Measurements from ENCODE around the gene RHAG.
"Not testable (repeated sequence)": the region's sequence is repeated elsewhere in the genome, so short reads cannot be mapped to it uniquely, and the experiment has no call there.

Gene RHAG

DNA sequence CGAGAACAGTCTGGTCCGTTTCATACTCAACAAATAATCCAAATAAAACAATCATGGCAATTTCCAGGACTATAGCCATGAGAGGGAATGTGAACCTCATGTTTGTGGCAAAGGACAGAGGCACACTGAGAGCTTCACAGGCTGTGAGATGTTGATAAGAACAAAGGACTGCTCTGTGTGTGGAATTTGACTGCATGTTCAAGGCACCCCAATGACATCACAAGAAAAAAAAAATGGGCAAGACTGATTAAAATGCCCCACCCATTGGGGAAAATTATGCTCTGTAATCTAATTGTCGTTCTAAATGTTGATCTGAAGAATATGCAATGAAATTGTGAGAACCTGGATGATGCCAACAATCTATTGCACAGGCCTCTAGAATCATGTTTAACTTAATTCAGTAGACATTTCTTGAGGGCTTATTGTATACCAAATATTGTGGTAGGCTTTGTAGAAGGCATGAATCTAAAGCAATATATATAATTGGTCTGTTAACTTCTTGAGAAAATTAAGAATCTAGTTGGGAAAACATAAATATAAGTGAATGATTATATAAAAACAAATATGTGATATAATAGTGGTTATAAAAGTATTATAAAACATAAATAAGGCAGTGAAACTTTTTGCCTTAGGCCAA, at the start of gene RHAG:
Gene RHAG (minus strand): TSS at position 127 of the 637 bp plus-strand sequence. CDS start 27 bp downstream, at position 100.
- Mint-ChIP-seq H3K36me3 (ENCODE audit: low read depth) (no peaks in the 10 kb centered on the region), H3K4me3 (no peak within 1 kb of the TSS), H3K4me1 (no peaks in the 10 kb centered on the region), H3K27me3 (no peaks in the 10 kb centered on the region), H3K27ac (no peak within 1 kb of the TSS), H3K9me3 (peaks cover 4% of the 10 kb centered on the region)
- no peak for ATAC-seq
- no peak for DNase-seq

DNA sequence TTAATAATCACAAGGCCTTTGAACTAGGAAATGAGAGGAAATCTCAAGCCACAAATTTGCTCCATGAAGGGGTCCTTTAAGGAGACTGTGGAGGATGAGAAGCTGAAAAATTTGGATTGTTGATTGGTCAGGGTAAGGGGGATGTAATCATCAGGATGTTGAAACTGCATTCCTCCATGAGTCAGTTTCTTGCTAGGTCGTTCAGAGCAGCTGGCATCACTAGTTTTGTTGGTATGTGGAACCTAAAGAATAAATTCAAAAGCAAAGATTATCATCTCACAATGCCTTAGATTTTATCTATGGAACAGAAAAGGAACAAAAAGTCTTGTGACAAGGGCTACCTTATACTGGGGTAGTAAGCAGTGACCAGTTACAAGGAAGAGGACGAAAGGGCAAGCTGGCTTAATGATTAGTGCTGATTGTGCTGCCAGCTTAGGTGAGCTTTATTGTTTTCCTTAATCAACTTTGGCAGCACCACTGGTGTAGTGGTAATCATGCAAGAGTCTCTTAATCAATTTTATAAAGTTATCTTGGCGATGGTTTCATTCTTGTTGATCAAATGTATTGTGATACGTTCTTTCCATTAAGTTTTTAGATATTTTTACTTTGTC, 40.1 kb upstream of the RHAG start:
- Mint-ChIP-seq H3K36me3 (ENCODE audit: low read depth) (no peaks in the 10 kb centered on the region), H3K9me3 (peaks cover 4% of the 10 kb centered on the region), H3K4me3 (no peak overlapping the region), H3K4me1 (no peaks in the 10 kb centered on the region), H3K27me3 (no peaks in the 10 kb centered on the region), H3K27ac (no peak overlapping the region)
- no peak for ATAC-seq
- DNase-seq, result no peak

DNA sequence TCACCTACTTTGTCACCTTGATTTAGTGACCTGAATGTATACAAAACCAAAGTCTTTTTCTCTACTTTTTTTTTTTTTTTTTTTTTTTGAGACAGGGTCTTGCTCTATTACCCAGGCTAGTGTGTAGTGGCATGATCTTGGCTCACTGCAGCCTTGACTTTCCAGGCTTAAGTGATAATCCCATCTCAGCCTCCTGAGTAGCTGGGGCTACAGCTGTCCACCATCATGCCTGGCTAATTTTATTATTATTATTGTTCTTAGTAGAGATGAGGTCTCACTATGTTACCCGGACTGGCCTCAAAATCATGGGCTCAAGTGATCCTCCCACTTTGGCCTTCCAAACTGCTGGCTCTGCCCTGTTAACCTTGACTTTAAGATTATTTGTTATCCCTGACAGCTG, 39.2 kb upstream of the RHAG start:
- no peaks in the 10 kb centered on the region for H3K27me3 Mint-ChIP-seq
- ATAC-seq, result no peak
- H3K27ac Mint-ChIP-seq, result no peak overlapping the region
- H3K9me3 Mint-ChIP-seq, result peaks cover 9% of the 10 kb centered on the region
- no peak overlapping the region for H3K4me3 Mint-ChIP-seq
- no peaks in the 10 kb centered on the region for H3K4me1 Mint-ChIP-seq
- H3K36me3 Mint-ChIP-seq (ENCODE audit: low read depth), result no peaks in the 10 kb centered on the region
- DNase-seq, result no peak

DNA sequence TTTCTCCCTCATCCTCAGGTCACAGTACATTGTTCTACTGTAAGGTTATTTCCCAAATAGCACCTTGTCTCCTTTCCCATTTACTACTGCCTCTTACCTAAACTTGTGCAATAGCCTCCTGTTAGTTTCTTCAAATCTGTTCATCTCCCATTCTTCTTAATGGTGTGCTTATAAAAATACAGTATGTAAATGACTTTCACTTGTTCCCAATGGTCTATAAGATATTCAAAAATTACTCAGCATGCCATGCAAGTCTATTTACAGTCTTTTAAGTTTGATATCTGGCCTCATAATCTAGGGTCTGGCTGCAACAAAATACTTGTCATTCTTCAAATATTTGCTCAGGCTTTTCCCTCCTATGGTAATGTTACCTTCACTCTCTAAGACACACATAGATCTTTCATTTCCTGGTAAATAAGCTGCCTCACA, 31.5 kb upstream of the RHAG start:
- H3K9me3 Mint-ChIP-seq, result peaks cover 9% of the 10 kb centered on the region
- no peaks in the 10 kb centered on the region for H3K36me3 Mint-ChIP-seq (ENCODE audit: low read depth)
- no peaks in the 10 kb centered on the region for H3K4me1 Mint-ChIP-seq
- no peak overlapping the region for H3K27ac Mint-ChIP-seq
- no peak overlapping the region for H3K4me3 Mint-ChIP-seq
- ATAC-seq (no peak), DNase-seq (no peak)
- H3K27me3 Mint-ChIP-seq, result no peaks in the 10 kb centered on the region

DNA sequence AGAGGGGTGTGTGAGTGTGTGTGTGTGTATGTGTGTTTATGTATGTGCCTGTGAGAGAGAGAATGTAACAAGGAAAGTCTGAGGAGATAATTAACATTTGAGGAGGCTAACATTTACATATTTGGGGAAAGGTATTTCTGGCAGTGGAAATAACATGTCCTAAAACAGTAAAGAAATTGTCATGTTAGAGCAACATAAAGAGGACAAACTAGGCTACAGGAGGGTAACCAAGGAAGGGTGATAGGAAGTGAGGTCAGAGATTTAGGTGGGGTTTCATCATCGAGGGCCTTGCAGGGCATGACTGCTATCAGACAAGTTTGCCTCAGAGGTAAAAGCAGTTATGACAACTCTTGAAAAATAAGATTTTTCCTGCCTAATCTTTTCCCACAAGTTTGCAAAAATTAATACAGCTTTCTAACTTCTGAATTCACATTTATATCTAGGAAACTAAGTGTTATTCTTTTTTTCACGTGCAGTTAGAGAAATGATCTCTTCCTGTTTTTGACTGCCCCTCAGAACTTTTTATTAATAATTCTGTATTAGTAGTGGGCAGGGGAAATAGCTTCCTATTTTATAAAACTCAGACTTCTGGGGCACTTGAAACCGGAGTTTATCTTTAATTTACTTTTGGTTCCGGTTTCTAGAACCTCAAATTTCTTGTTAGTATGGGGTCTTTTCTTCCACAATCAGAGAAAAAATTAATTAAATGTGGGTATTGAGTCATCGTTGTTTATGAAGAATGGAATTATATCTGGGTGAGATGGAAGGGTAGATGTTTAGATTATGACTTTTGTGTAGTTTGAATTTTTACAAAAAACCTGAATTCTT, 30.5 kb upstream of the RHAG start:
- Mint-ChIP-seq H3K36me3 (ENCODE audit: low read depth) (no peaks in the 10 kb centered on the region), H3K4me1 (no peaks in the 10 kb centered on the region)

DNA sequence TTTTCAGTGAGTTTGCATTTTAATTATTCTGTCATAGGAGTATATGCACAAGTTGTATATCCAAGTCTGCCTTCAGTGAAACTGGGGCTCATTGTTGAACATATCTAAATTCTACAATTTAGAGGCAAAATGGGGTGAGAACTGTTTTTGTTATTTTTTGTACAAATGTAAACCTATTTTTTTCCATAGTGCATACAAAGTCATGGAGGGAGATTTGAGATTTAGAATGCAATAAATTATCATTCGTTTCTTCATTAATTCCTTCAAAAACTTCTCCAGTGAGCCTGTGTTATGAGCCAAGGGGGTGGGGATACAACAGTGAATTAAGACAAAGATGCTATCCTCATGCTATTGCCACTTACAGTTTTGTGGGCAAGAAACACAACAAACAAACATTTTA, 29.8 kb upstream of the RHAG start:
- peaks cover 7% of the 10 kb centered on the region for H3K9me3 Mint-ChIP-seq
- no peak for ATAC-seq
- DNase-seq, result no peak
- H3K36me3 Mint-ChIP-seq (ENCODE audit: low read depth), result no peaks in the 10 kb centered on the region
- no peak overlapping the region for H3K27ac Mint-ChIP-seq
- no peaks in the 10 kb centered on the region for H3K27me3 Mint-ChIP-seq
- H3K4me3 Mint-ChIP-seq, result no peak overlapping the region
- H3K4me1 Mint-ChIP-seq, result no peaks in the 10 kb centered on the region

More for the DNA sequence above, 30.5 kb upstream of the RHAG start:
- DNase-seq (no peak), ATAC-seq (no peak)
- Mint-ChIP-seq H3K4me3 (no peak overlapping the region), H3K9me3 (peaks cover 9% of the 10 kb centered on the region), H3K27ac (no peak overlapping the region), H3K27me3 (no peaks in the 10 kb centered on the region)

DNA sequence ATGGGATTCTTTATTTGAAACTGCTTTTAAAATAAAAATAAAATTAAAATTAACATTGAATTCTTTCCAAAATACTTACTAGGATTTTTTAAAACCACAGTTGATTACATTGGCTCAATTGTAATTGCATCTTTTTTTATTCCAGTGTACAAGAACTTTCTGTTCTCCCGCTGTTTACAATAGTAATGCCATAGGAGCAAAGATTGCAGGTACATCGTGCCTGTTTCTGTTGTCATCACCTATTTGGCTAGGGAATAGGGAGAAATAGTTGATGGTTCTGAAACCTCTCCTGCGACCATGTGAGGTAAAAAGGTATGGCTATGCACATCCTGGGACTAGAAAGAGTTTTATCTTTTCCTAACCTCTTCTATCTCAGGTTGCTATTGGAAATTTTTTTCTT, 28.2 kb upstream of the RHAG start:
- no peak for DNase-seq
- no peak overlapping the region for H3K27ac Mint-ChIP-seq
- no peak overlapping the region for H3K4me3 Mint-ChIP-seq
- no peaks in the 10 kb centered on the region for H3K4me1 Mint-ChIP-seq
- H3K27me3 Mint-ChIP-seq, result no peaks in the 10 kb centered on the region
- no peaks in the 10 kb centered on the region for H3K36me3 Mint-ChIP-seq (ENCODE audit: low read depth)
- H3K9me3 Mint-ChIP-seq, result peaks cover 4% of the 10 kb centered on the region
- ATAC-seq, result no peak

DNA sequence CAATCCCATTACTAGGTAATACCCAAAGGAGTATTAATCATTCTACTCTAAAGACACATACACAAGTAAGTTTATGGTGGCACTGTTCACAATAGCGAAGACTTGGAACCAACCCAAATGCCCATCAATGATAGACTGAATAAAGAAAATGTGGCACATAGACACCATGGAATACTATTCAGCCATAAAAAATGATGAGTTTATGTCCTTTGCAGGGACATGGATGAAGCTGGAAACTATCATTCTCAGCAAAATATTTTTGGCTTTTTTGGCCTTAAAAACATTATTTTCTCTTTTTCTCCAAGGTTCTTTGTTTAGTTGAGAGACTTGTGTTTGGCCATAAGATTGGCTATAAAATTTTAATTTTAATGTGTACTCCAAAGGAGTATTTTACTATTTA, 27.4 kb upstream of the RHAG start:
- not testable (repeated sequence) for H3K4me3 Mint-ChIP-seq

DNA sequence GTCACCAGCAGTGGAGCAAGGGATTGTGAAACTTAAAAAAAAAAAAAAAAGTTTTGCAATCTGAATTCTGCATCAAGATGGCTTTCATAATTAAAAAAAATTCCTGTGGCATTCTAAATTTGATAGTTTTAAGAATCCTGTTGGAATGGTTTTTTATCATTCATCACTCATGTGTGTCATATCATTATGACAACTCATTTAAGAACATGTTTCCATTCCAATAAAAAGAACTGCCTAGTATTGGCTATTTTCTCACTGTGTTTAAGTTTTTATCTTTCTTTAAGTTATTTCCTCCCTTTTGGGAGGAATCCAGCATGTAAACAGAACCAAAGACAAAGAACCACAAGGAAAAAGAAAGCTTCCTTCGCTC, 26.2 kb upstream of the RHAG start:
- DNase-seq, result no peak
- H3K27me3 Mint-ChIP-seq, result no peaks in the 10 kb centered on the region
- H3K4me3 Mint-ChIP-seq, result no peak overlapping the region
- no peak for ATAC-seq
- no peak overlapping the region for H3K27ac Mint-ChIP-seq
- H3K36me3 Mint-ChIP-seq (ENCODE audit: low read depth), result no peaks in the 10 kb centered on the region
- no peaks in the 10 kb centered on the region for H3K4me1 Mint-ChIP-seq
- H3K9me3 Mint-ChIP-seq, result peaks cover 4% of the 10 kb centered on the region

More for the DNA sequence above, 27.4 kb upstream of the RHAG start:
- H3K27ac Mint-ChIP-seq; DNase-seq; H3K4me1 Mint-ChIP-seq; H3K9me3 Mint-ChIP-seq; H3K36me3 Mint-ChIP-seq (ENCODE audit: low read depth); H3K27me3 Mint-ChIP-seq; ATAC-seq: not testable (repeated sequence)

DNA sequence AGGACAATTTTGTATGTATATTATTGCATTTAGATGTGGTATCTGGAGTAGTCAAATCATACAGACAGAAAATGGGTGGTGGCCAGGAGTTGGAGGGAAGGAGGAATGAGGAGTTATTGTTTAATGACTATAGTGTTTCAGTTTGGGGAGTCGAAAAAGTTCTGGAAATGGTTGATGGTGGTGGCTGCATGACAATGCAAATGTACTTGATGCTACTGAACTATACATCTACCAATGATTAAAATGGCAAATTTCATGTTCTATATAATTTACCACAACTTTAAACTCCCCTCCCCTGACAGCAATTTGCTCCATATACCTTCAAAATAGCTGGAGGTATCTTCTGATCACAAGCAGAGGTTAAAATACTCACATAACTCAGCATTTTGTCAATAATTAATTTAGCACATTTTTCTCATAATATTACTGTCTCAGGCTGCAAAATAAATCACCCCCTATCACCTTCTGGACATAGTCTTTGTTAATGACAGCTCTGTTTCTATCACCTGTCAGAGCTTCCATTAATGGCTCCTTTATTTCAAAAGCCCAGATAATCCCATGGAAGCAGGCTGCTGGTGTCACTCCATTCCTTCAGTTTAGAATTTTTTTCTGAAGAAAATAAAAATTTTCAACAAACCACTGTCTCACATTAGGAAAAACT, 25.7 kb upstream of the RHAG start:
- peaks cover 4% of the 10 kb centered on the region for H3K9me3 Mint-ChIP-seq
- no peaks in the 10 kb centered on the region for H3K36me3 Mint-ChIP-seq (ENCODE audit: low read depth)
- no peaks in the 10 kb centered on the region for H3K4me1 Mint-ChIP-seq
- H3K4me3 Mint-ChIP-seq, result no peak overlapping the region
- no peak for DNase-seq
- no peak for ATAC-seq
- no peak overlapping the region for H3K27ac Mint-ChIP-seq
- no peaks in the 10 kb centered on the region for H3K27me3 Mint-ChIP-seq

DNA sequence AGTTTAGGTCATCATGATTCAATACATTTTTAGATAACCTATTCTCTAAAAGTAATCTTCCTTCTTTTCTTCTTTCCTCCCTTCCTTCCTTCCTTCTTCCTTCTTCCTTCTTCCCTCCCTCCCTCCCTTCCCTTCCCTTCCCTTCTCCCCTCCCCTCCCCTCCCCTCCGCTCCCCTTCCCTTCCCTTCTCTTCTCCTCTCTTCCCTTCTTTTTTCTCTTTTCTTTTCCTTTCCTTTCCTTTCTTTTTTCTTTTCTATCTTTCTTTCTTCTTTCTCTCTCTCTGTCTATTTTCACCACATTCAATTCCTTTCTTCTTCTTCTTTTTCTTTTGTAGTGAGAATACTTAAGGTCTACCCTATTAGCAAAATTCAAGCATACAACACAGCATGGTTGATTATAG, 17.3 kb upstream of the RHAG start:
- H3K9me3 Mint-ChIP-seq, result no peaks in the 10 kb centered on the region
- H3K4me1 Mint-ChIP-seq, result no peaks in the 10 kb centered on the region
- DNase-seq (no peak), ATAC-seq (no peak)
- H3K4me3 Mint-ChIP-seq, result no peak overlapping the region
- H3K27me3 Mint-ChIP-seq, result no peaks in the 10 kb centered on the region
- H3K27ac Mint-ChIP-seq, result no peak overlapping the region
- H3K36me3 Mint-ChIP-seq (ENCODE audit: low read depth), result no peaks in the 10 kb centered on the region

DNA sequence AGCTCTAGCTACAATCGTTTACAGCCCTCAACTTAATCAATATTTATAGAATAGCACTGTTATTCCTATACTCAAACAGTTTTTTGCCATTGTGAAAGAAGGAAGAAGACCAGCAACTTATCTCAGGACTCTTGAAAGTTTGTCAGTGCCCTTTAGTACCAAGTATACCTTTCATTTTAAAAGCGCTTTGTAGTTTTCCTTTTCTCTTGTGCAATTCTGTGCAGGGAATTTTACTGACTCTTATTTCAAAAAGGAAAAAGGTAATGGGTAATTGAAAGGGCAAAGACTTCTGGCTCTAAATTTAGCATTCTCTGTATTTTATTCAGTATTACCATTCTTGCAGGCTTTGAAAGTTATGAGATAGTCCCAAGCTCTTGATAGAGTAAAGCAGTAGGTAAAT, 16.8 kb upstream of the RHAG start:
- Mint-ChIP-seq H3K4me1 (no peaks in the 10 kb centered on the region), H3K36me3 (ENCODE audit: low read depth) (no peaks in the 10 kb centered on the region), H3K9me3 (no peaks in the 10 kb centered on the region), H3K27me3 (no peaks in the 10 kb centered on the region), H3K4me3 (no peak overlapping the region), H3K27ac (no peak overlapping the region)
- DNase-seq (no peak), ATAC-seq (no peak)

DNA sequence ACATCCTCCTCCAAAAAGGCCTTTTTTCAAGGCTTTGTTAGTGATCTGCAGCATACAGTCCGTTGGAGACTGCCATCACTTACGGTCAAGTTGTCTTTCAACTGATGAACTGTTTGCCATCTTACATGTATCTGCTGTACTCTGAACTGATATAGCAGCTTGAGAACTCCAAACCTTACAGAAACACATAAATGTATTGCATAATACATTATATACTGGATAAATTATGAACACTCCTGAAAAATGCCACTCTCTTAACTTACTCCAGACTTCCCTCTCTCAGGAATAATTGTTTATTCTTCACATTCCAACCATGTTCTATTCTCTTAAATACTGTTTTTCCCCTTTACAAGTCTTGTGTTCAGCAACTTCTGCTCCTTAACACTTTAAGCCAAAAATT, 14.6 kb upstream of the RHAG start:
- H3K36me3 Mint-ChIP-seq (ENCODE audit: low read depth), result no peaks in the 10 kb centered on the region
- DNase-seq (no peak), ATAC-seq (no peak)
- H3K27ac Mint-ChIP-seq, result no peak overlapping the region
- no peaks in the 10 kb centered on the region for H3K9me3 Mint-ChIP-seq
- H3K27me3 Mint-ChIP-seq, result no peaks in the 10 kb centered on the region
- H3K4me1 Mint-ChIP-seq, result no peaks in the 10 kb centered on the region
- H3K4me3 Mint-ChIP-seq, result no peak overlapping the region

DNA sequence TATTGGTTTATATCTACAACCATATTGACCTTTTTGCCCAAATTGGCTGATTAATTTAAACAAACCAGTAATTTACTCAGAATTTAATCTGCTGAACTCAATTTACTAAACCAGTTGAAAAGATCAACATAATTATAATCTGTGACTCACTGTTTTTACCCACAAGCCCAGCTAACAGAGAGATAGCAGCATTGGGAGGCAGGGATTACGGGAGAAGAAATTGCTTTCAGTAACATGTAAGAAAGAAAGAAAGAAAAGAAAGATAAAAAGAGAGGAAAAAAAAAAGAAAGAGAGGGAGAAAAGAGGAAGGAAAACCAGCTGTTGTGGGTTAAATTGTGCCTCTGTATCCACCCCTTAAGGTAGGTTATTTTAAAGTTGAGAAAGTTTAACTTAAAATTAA, 13.3 kb upstream of the RHAG start:
- H3K4me3 Mint-ChIP-seq, result no peak overlapping the region
- H3K27ac Mint-ChIP-seq, result no peak overlapping the region
- no peaks in the 10 kb centered on the region for H3K9me3 Mint-ChIP-seq
- no peaks in the 10 kb centered on the region for H3K4me1 Mint-ChIP-seq
- no peaks in the 10 kb centered on the region for H3K36me3 Mint-ChIP-seq (ENCODE audit: low read depth)
- no peak for ATAC-seq
- no peak for DNase-seq
- no peaks in the 10 kb centered on the region for H3K27me3 Mint-ChIP-seq

DNA sequence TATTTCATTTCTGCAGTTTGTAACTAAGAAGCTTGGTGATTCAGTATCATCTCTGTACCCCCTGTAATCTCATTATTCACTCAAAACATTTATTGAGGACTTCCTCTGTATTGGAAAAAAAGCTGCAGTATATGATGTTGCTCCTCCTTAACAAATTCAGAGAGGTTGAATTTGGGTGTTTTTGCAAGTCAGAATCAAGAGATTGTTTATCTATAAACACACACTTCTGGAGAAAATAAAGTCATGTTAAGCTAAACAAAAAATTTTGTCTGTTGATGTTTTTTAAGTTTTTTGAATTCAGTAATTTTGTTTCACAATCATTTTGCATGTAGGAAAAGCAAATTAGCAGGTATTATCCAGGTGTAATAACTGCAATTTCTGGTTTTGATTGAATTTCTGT, 11.4 kb upstream of the RHAG start:
- Mint-ChIP-seq H3K36me3 (ENCODE audit: low read depth) (no peaks in the 10 kb centered on the region), H3K9me3 (no peaks in the 10 kb centered on the region), H3K4me1 (no peaks in the 10 kb centered on the region), H3K27ac (no peak overlapping the region), H3K27me3 (no peaks in the 10 kb centered on the region), H3K4me3 (no peak overlapping the region)
- DNase-seq (no peak), ATAC-seq (no peak)
